LNCAP (cell line): ENCODE measurements around the gene FBN3.

Experiments used
- TF ChIP-seq, protein P1 (sequence below): fragments of 450-650 bp; IDR thresholded peaks from 2 replicates; pipeline ENCODE4 v1.5.1; 2017; ENCODE audit warnings: mild to moderate bottlenecking

FBN3 gene

DNA sequence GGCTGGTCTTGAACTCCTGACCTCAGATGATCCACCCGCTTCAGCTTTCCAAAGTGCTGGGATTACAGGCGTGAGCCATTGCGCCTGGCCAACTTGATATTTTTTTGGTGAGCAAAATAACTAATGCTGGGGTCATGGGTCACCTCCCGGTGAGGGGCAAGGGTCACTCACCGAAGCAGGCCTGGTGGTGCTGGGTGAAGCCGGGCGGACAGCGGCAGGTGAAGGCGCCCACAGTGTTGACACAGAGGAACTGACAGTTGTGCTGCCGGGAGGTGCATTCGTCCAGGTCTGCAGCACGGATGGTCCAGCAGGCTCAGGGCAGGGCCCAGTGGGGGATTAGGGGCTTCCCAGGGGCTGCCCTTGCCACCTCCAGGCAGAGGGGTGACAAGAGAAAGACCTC lies 68.6 kb downstream of the FBN3 start:
- TF ChIP-seq, protein P1, sequence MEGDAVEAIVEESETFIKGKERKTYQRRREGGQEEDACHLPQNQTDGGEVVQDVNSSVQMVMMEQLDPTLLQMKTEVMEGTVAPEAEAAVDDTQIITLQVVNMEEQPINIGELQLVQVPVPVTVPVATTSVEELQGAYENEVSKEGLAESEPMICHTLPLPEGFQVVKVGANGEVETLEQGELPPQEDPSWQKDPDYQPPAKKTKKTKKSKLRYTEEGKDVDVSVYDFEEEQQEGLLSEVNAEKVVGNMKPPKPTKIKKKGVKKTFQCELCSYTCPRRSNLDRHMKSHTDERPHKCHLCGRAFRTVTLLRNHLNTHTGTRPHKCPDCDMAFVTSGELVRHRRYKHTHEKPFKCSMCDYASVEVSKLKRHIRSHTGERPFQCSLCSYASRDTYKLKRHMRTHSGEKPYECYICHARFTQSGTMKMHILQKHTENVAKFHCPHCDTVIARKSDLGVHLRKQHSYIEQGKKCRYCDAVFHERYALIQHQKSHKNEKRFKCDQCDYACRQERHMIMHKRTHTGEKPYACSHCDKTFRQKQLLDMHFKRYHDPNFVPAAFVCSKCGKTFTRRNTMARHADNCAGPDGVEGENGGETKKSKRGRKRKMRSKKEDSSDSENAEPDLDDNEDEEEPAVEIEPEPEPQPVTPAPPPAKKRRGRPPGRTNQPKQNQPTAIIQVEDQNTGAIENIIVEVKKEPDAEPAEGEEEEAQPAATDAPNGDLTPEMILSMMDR, result no peak

DNA sequence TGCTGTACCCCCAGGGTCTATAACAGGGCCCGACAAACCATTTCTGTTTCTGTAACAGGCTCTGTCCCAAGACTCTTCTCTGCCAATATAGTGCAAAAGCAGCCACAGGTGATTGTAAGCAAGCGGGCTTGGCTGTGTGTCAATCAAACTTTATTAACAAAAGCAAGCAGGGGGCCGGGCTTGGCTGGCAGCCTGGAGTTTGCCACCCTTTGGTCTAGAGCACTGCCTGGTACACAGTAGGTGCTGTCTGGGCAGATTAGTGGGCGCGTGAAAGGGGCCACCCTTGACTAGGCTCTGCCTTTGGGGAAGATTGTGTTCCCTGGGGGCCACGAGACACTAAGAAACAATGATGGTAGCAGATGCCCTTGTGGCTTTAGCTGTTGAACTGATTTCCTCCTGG lies 69.4 kb downstream of the FBN3 start:
- TF ChIP-seq, protein P1, result no peak

DNA sequence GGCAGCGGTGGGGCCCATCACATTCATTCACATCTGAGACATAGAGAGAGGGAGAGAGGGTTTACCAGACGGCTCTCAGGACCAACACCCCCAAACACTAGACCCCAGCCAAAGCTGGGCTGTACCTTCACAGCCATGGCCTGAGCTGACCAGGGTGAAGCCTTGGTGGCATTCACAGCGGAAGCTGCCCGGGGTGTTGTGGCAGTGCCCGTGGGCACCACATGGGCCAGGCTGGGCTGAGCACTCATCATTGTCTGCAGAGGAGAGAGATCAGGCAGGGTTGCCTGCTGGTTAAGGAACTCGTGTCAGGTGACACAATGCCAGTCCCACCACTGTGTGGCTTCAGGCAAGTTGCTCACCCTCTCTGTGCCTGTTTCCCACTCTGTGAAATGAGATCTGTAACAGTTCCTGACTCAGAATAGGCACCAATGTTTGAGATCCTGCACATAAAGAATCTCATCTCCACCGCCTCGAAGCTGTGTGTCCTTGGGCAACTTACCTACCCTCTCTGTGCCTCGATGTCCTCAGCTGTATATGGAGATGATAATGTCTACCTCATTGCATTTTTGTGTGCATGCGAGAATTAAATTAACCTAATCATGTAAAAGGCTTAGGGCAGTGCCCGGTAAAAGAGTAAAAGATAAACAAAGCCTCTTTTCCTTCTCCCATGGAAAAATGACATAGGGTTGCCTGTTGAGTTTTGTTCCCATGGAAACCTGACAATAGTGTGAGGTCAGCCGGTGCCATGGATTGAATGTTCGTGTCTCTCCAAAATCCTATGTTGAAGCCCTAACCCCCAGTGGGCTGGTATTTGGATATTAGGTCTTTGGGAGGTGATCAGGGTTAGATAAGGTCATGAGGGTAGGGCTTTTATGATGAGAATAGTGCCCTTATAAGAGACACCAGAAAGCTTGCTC lies 74.0 kb downstream of the FBN3 start:
- TF ChIP-seq, protein P1, result no peak

DNA sequence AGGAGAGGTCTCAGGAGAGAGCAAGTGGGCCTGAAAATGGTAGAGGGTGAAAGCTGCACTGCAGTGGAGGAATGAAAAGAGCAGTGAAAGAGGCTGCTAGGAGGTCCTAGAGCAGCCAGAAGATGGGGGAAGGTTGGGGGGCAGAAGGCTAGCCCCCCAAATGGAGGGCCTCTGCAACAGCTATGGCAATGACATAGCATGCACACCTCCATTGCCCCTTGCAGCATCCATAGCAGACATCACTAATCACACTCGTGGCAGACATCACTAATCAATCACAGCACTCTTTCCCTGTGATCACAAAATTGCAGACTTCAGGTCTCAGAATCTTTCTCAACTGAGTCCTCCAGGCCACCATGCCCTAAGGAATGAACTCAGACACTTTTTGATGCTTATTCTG lies 74.9 kb downstream of the FBN3 start:
- TF ChIP-seq, protein P1, result no peak

DNA sequence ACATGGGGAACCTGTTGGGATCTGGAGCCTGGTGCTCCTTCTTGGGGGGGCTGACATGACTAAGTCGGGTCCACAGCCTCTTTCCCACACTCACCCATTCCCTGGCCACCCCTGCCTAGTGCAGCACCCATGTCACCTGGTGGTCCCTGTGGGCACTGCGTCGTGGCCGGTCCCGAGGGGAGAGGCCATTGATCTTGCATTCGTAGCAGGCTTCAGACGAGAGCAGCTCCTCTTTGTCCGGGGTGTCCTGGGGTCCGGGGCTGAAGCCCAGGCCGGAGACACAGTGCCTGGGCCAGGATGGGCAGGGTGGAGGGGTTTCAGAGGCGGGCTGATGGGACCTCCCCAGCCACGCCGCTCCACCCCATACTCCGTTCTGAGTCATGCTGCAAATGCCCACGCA lies 77.5 kb downstream of the FBN3 start:
- TF ChIP-seq, protein P1, result no peak

DNA sequence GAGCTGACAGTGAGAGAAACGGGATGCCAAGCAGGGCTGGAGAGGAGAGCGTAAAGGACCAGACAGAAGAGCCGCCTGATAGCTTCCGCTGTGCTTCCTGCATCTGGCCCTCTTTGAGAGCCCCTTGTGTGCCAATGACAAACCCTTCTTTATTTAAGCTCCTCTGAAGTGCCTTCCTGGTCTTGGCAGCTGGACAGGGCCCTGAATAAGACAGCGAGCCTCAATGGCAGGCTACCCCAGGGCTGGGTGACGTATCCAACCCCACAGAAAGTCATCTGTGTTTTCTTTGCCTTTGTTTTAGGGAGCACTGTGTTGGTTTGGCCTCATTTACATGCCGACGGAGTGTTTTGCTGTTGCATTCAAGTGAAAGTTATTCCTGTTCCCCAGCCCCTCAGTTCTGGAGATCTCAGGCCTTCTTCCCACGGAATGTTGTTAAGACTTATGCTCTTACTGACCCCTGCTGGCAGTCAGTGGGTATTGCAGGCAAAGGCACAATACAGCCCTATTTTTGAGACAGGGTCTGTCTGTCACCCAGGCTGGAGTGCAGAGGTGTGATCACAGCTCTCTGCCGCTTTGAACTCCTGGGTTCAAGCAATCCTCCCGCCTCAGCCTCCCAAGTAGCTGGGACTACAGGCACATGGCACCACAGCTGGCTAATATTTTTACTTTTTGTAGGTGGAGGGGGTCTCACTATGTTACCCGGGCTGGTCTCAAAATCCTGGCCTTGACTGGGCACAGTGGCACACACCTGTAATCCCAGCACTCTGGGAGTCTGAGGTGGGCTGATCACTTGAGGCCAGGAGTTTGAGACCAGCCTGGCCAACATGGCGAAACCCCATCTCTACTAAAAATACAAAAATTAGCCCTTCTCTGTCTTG lies 80.1 kb downstream of the FBN3 start:
- TF ChIP-seq, protein P1, result peak; percentile 85

DNA sequence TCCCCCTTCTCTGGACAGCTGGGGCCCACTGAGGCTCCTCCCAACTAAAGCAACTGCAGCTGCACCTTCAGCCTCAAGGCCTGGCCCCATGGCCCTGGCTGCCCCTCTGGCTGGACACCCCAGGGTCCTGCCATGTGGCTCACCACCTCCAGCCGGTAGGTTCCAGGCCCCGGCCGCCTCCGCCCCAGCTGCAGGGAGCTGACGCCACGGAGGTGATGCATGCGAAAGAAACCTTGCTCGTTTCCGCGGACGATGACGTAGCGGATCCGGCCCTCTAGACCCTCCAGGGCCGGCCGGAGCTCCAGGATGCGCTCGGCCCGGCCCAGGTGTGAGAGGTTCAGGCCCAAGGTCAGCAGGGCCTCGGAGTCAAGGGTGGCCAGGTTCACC lies 83.5 kb downstream of the FBN3 start:
- TF ChIP-seq, protein P1, result no peak
